Activated T-cell treated with anti-CD3 and anti-CD28 coated beads for 48 hours (primary cell): ENCODE results near the gene RCCD1.
"Not testable (repeated sequence)": the region's sequence is repeated elsewhere in the genome, so short reads cannot be mapped to it uniquely, and the experiment has no call there.

Experiments
- DNase-seq: peaks from one replicate; pipeline ENCODE4 v3.0.0-alpha.2; 2020; ENCODE audit warnings: low read depth

The RCCD1 gene

GRCh38 chr15:90954712-90955623 lies at the start of gene RCCD1:
Gene RCCD1 (plus strand): TSS chr15:90954884. CDS start chr15:90956735, 1,851 bp downstream.
- peak; percentile 87 for DNase-seq

GRCh38 chr15:90905306-90906180 lies 49.1 kb upstream of the RCCD1 start:
- DNase-seq = no peak

- no peak for DNase-seq
Measured at GRCh38 chr15:90906181-90906849, 48.4 kb upstream of the RCCD1 start.

GRCh38 chr15:90907051-90907660 lies 47.5 kb upstream of the RCCD1 start:
- DNase-seq = no peak

- no peak for DNase-seq
Measured at GRCh38 chr15:90907838-90908507, 46.7 kb upstream of the RCCD1 start.

- not testable (repeated sequence) for DNase-seq
Measured at GRCh38 chr15:90909449-90909848, 45.2 kb upstream of the RCCD1 start.

- DNase-seq = no peak
Measured at GRCh38 chr15:90909976-90910375, 44.7 kb upstream of the RCCD1 start.

- no peak for DNase-seq
Measured at GRCh38 chr15:90910441-90911301, 44.0 kb upstream of the RCCD1 start.

GRCh38 chr15:90911302-90911623 lies 43.4 kb upstream of the RCCD1 start:
- DNase-seq = no peak

- DNase-seq = no peak
Measured at GRCh38 chr15:90911906-90912769, 42.5 kb upstream of the RCCD1 start.

GRCh38 chr15:90912770-90913075 lies 42.0 kb upstream of the RCCD1 start:
- DNase-seq = no peak

- no peak for DNase-seq
Measured at GRCh38 chr15:90913398-90913944, 41.2 kb upstream of the RCCD1 start.

- DNase-seq = no peak
Measured at GRCh38 chr15:90914305-90915080, 40.2 kb upstream of the RCCD1 start.

- no peak for DNase-seq
Measured at GRCh38 chr15:90915216-90915807, 39.4 kb upstream of the RCCD1 start.

GRCh38 chr15:90915808-90916440 lies 38.8 kb upstream of the RCCD1 start:
- DNase-seq = no peak

- no peak for DNase-seq
Measured at GRCh38 chr15:90916461-90916860, 38.2 kb upstream of the RCCD1 start.

GRCh38 chr15:90917569-90917968 lies 37.1 kb upstream of the RCCD1 start:
- no peak for DNase-seq
